PFSK-1 (cell line): ENCODE data around the gene SH3GL1.

Experiments used
- POLR2AphosphoS5 ChIP-seq: IDR thresholded peaks from 2 replicates; pipeline ENCODE4 v1.6.1; 2012; ENCODE audit warnings: low read depth, mild to moderate bottlenecking, control low read depth, low read length, moderate library complexity
- REST ChIP-seq, 2 experiments: IDR thresholded peaks; 2 replicates each; pipeline versions ENCODE4 v1.6.1 to v1.8.0; 2011 to 2012; ENCODE audit warnings: low read depth in 2 of 2, low read length in 2 of 2, control low read depth in 1 of 2, inconsistent platforms in 1 of 2, mild to moderate bottlenecking in 1 of 2, moderate library complexity in 1 of 2; ENCODE audit not compliant: insufficient read depth in 1 of 2
- TAF1 ChIP-seq: IDR thresholded peaks from 2 replicates; pipeline ENCODE4 v1.6.1; 2012; ENCODE audit warnings: low read length, control low read depth, borderline replicate concordance; ENCODE audit not compliant: insufficient read depth

- TF ChIP-seq POLR2AphosphoS5 (no peak), TAF1 (no peak), REST (IDR thresholded peaks at IDR 0.05; ENCODE audit: insufficient read depth in 1 of 2, low read depth in 2 of 2, low read length in 2 of 2) (no peak)
Observed at GRCh38 chr19:4334929-4335570, 65.3 kb downstream of the SH3GL1 start.
